ENCODE results near the gene ALG14. TPM values are rescaled to one million over a fixed set of nuclear protein-coding genes. Genes with fewer than 3 reads are reported as not detected.

ALG14 gene
- total RNA-seq, 2 experiments from 2014 or later, result 2.7 to 5.8 TPM

GRCh38 chr1:94958081-94958480 lies 114.7 kb downstream of the ALG14 start:
- Mint-ChIP-seq H3K36me3 (ENCODE audit: low read depth) (no peaks in the 10 kb centered on the region), H3K27me3 (ENCODE audit: low read depth) (no peaks in the 10 kb centered on the region), H3K9me3 (ENCODE audit: insufficient read depth) (no peaks in the 10 kb centered on the region), H3K4me3 (no peak overlapping the region), H3K4me1 (ENCODE audit: low read depth) (peaks cover 18% of the 10 kb centered on the region), H3K27ac (no peak overlapping the region)
- CTCF ChIA-PET, result no interaction called here
- no peak for DNase-seq
- POLR2A ChIA-PET, result no interaction called here
- ATAC-seq, result no peak

- CTCF ChIA-PET, result no interaction called here
- no peaks in the 10 kb centered on the region for H3K27me3 Mint-ChIP-seq (ENCODE audit: low read depth)
- DNase-seq (no peak), ATAC-seq (no peak)
- no peaks in the 10 kb centered on the region for H3K36me3 Mint-ChIP-seq (ENCODE audit: low read depth)
- no peaks in the 10 kb centered on the region for H3K9me3 Mint-ChIP-seq (ENCODE audit: insufficient read depth)
- no peak overlapping the region for H3K4me3 Mint-ChIP-seq
- no peak overlapping the region for H3K27ac Mint-ChIP-seq
- no peaks in the 10 kb centered on the region for H3K4me1 Mint-ChIP-seq (ENCODE audit: low read depth)
- POLR2A ChIA-PET, result no interaction called here
Observed at GRCh38 chr1:94955767-94956632, 116.8 kb downstream of the ALG14 start.

GRCh38 chr1:94954263-94955220 lies 118.2 kb downstream of the ALG14 start:
- DNase-seq, result no peak
- ChIA-PET CTCF (no interaction called here), POLR2A (no interaction called here)
- no peaks in the 10 kb centered on the region for H3K27me3 Mint-ChIP-seq (ENCODE audit: low read depth)
- H3K36me3 Mint-ChIP-seq (ENCODE audit: low read depth), result no peaks in the 10 kb centered on the region
- no peaks in the 10 kb centered on the region for H3K9me3 Mint-ChIP-seq (ENCODE audit: insufficient read depth)
- H3K4me3 Mint-ChIP-seq, result no peak overlapping the region
- no peaks in the 10 kb centered on the region for H3K4me1 Mint-ChIP-seq (ENCODE audit: low read depth)
- no peak for ATAC-seq
- H3K27ac Mint-ChIP-seq, result no peak overlapping the region

- H3K9me3 Mint-ChIP-seq (ENCODE audit: insufficient read depth), result no peaks in the 10 kb centered on the region
- ChIA-PET POLR2A (no interaction called here), CTCF (no interaction called here)
- no peak for DNase-seq
- ATAC-seq, result no peak
- no peaks in the 10 kb centered on the region for H3K27me3 Mint-ChIP-seq (ENCODE audit: low read depth)
- H3K36me3 Mint-ChIP-seq (ENCODE audit: low read depth), result no peaks in the 10 kb centered on the region
- no peak overlapping the region for H3K4me3 Mint-ChIP-seq
- no peak overlapping the region for H3K27ac Mint-ChIP-seq
- no peaks in the 10 kb centered on the region for H3K4me1 Mint-ChIP-seq (ENCODE audit: low read depth)
Observed at GRCh38 chr1:94953746-94954145, 119.0 kb downstream of the ALG14 start.

- no peak overlapping the region for H3K4me3 Mint-ChIP-seq
- no peaks in the 10 kb centered on the region for H3K27me3 Mint-ChIP-seq (ENCODE audit: low read depth)
- H3K9me3 Mint-ChIP-seq (ENCODE audit: insufficient read depth), result no peaks in the 10 kb centered on the region
- ChIA-PET POLR2A (interaction anchor here (0.6 kb wide), 1 partner anchor 1044 kb away, joined by 3 read pairs; the partner anchor contains the start of gene GCLM), CTCF (no interaction called here)
- DNase-seq (no peak), ATAC-seq (no peak)
- H3K27ac Mint-ChIP-seq, result no peak overlapping the region
- no peaks in the 10 kb centered on the region for H3K36me3 Mint-ChIP-seq (ENCODE audit: low read depth)
- H3K4me1 Mint-ChIP-seq (ENCODE audit: low read depth), result no peaks in the 10 kb centered on the region
Observed at GRCh38 chr1:94953107-94953506, 119.6 kb downstream of the ALG14 start.

GRCh38 chr1:94952539-94952938 lies 120.2 kb downstream of the ALG14 start:
- ChIA-PET POLR2A (no interaction called here), CTCF (no interaction called here)
- Mint-ChIP-seq H3K36me3 (ENCODE audit: low read depth) (no peaks in the 10 kb centered on the region), H3K4me3 (no peak overlapping the region), H3K9me3 (ENCODE audit: insufficient read depth) (no peaks in the 10 kb centered on the region), H3K4me1 (ENCODE audit: low read depth) (no peaks in the 10 kb centered on the region), H3K27ac (no peak overlapping the region), H3K27me3 (ENCODE audit: low read depth) (no peaks in the 10 kb centered on the region)
- ATAC-seq (no peak), DNase-seq (no peak)

DNA sequence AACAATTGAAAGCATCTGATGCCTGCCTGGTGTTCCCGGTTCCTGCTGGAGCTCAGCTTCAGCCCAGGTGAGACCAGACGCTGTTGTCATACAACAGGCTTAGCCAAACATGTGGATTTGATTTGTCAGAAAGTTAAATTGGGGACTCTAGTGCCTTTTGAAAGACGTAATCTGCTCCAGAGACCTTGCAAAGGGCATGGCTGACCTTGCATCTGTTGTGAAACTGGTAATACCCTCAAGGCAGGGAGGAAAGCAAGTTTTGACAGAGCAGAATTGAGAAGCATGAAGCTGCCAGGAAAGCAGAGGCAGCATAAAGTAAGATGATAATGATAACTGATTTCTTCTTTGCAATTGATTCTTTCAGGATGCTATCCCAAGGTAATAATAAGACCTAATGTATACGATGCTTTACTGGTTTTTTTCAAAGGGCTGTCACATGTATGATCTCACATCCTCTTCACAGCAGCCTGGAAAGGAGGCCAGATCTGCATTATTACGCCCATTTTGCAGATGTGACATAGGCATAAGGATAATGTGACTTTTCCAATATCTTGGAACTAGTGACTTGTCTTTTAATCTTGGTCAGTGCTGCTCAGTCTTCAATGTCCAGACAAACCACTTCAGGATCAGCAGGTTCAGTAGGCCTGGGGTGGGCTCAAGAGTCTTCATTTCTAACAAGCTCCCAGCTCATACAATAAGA lies 121.1 kb downstream of the ALG14 start:
- Mint-ChIP-seq H3K27me3 (ENCODE audit: low read depth) (no peaks in the 10 kb centered on the region), H3K4me1 (ENCODE audit: low read depth) (no peaks in the 10 kb centered on the region), H3K36me3 (ENCODE audit: low read depth) (no peaks in the 10 kb centered on the region), H3K4me3 (no peak overlapping the region), H3K27ac (no peak overlapping the region), H3K9me3 (ENCODE audit: insufficient read depth) (no peaks in the 10 kb centered on the region)
- ATAC-seq (no peak), DNase-seq (no peak)
- ChIA-PET CTCF (no interaction called here), POLR2A (no interaction called here)

DNA sequence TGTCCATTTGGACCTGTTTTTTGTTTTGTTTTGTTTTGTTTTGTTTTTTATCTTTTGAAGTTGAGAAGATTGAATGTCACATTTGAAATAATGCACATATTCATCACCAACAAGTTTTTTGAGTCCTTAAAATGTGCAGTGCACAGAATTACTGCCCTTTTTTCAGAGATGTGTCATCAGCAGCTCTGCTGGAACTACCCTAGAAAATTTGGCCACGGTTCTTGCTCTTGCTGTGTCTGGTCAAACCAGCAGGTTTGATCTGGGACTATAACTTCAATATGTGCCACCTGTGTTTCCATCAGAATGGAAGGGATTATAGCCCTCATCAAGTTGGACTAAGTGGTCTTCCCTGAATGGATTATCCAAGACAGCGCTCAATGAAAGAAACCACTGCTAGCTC lies 121.7 kb downstream of the ALG14 start:
- ChIA-PET CTCF (no interaction called here), POLR2A (no interaction called here)
- H3K27ac Mint-ChIP-seq, result no peak overlapping the region
- no peaks in the 10 kb centered on the region for H3K36me3 Mint-ChIP-seq (ENCODE audit: low read depth)
- no peaks in the 10 kb centered on the region for H3K9me3 Mint-ChIP-seq (ENCODE audit: insufficient read depth)
- ATAC-seq, result no peak
- no peak overlapping the region for H3K4me3 Mint-ChIP-seq
- H3K4me1 Mint-ChIP-seq (ENCODE audit: low read depth), result no peaks in the 10 kb centered on the region
- H3K27me3 Mint-ChIP-seq (ENCODE audit: low read depth), result no peaks in the 10 kb centered on the region
- DNase-seq, result no peak

- no peak overlapping the region for H3K4me3 Mint-ChIP-seq
- no peak for DNase-seq
- H3K9me3 Mint-ChIP-seq (ENCODE audit: insufficient read depth), result no peaks in the 10 kb centered on the region
- ChIA-PET CTCF (no interaction called here), POLR2A (no interaction called here)
- ATAC-seq, result no peak
- H3K27ac Mint-ChIP-seq, result no peak overlapping the region
- H3K4me1 Mint-ChIP-seq (ENCODE audit: low read depth), result no peaks in the 10 kb centered on the region
- no peaks in the 10 kb centered on the region for H3K36me3 Mint-ChIP-seq (ENCODE audit: low read depth)
- H3K27me3 Mint-ChIP-seq (ENCODE audit: low read depth), result no peaks in the 10 kb centered on the region
Observed at GRCh38 chr1:94949681-94950661, 122.8 kb downstream of the ALG14 start.

GRCh38 chr1:94947437-94947836 lies 125.3 kb downstream of the ALG14 start:
- ChIA-PET CTCF (no interaction called here), POLR2A (interaction anchor here (0.7 kb wide), 1 partner anchor 21 kb away, joined by 6 read pairs; the partner anchor contains the start of gene CNN3)
- no peak for ATAC-seq
- H3K36me3 Mint-ChIP-seq (ENCODE audit: low read depth), result no peaks in the 10 kb centered on the region
- H3K4me3 Mint-ChIP-seq, result no peak overlapping the region
- no peaks in the 10 kb centered on the region for H3K9me3 Mint-ChIP-seq (ENCODE audit: insufficient read depth)
- DNase-seq, result no peak
- H3K27me3 Mint-ChIP-seq (ENCODE audit: low read depth), result peaks cover 5% of the 10 kb centered on the region
- no peak overlapping the region for H3K27ac Mint-ChIP-seq
- no peaks in the 10 kb centered on the region for H3K4me1 Mint-ChIP-seq (ENCODE audit: low read depth)

GRCh38 chr1:94946886-94947285 lies 125.9 kb downstream of the ALG14 start:
- ChIA-PET CTCF (interaction anchor here (0.9 kb wide), 1 partner anchor 96 kb away, joined by 3 read pairs; no protein-coding TSS in a partner anchor), POLR2A (no interaction called here)
- Mint-ChIP-seq H3K27me3 (ENCODE audit: low read depth) (peaks cover 5% of the 10 kb centered on the region), H3K27ac (no peak overlapping the region), H3K36me3 (ENCODE audit: low read depth) (no peaks in the 10 kb centered on the region), H3K4me1 (ENCODE audit: low read depth) (no peaks in the 10 kb centered on the region), H3K4me3 (no peak overlapping the region), H3K9me3 (ENCODE audit: insufficient read depth) (no peaks in the 10 kb centered on the region)
- ATAC-seq, result no peak
- no peak for DNase-seq
